ENCODE results near the gene CDK11B.
"Not testable (repeated sequence)": the region's sequence is repeated elsewhere in the genome, so short reads cannot be mapped to it uniquely, and the experiment has no call there.

Gene CDK11B

GRCh38 chr1:1596493-1597274, 62.1 kb downstream of the CDK11B start:
- Histone ChIP-seq H4K12ac (ENCODE audit: low read depth, low read length) (no peak overlapping the region), H4K8ac (ENCODE audit: low read depth, low read length) (no peak overlapping the region), H3K36me3 (ENCODE audit: control insufficient read depth in 1 of 2, insufficient read depth in 2 of 2, low read length in 2 of 2) (no peaks in the 10 kb centered on the region), H3K27me3 (ENCODE audit: insufficient read depth, low read length) (peaks cover 24% of the 10 kb centered on the region), H3K23ac (ENCODE audit: low read length) (no peak overlapping the region), H3K9ac (ENCODE audit: low read length) (no peak overlapping the region), H2BK12ac (ENCODE audit: low read length) (no peak overlapping the region), H3K4me2 (ENCODE audit: low read length) (no peak overlapping the region), H2AK5ac (ENCODE audit: low read length) (no peak overlapping the region), H3K27ac (ENCODE audit: low read depth, low read length) (no peak overlapping the region), H3K79me1 (ENCODE audit: low read length) (no peaks in the 10 kb centered on the region), H3K79me2 (ENCODE audit: control insufficient read depth, insufficient read depth, low read length, poor library complexity) (no peaks in the 10 kb centered on the region), H2BK120ac (ENCODE audit: insufficient read depth, low read length, poor library complexity) (no peak overlapping the region), H2AFZ (ENCODE audit: insufficient read depth, low read length, poor library complexity) (no peak overlapping the region), H3K4me3 (ENCODE audit: low read depth, low read length) (no peak overlapping the region), H3K4me1 (ENCODE audit: control insufficient read depth in 1 of 2, insufficient read depth in 2 of 2, low read length in 2 of 2) (peaks cover 9% of the 10 kb centered on the region in 2 experiments), H3K18ac (ENCODE audit: low read length) (no peak overlapping the region), H3K9me3 (ENCODE audit: insufficient read depth, low read depth, low read length) (peaks cover 9% of the 10 kb centered on the region), H2BK5ac (ENCODE audit: low read depth, low read length, poor library complexity) (no peak overlapping the region), H3K14ac (ENCODE audit: low read length) (no peak overlapping the region), H3K4ac (ENCODE audit: low read depth, low read length) (no peak overlapping the region), H4K91ac (ENCODE audit: low read depth, low read length) (no peak overlapping the region)
- WGBS (ENCODE audit: extremely low coverage, insufficient coverage, insufficient read length) = no CpG with 5 or more reads among the region's 12 CpGs
- no peak for DNase-seq

DNA sequence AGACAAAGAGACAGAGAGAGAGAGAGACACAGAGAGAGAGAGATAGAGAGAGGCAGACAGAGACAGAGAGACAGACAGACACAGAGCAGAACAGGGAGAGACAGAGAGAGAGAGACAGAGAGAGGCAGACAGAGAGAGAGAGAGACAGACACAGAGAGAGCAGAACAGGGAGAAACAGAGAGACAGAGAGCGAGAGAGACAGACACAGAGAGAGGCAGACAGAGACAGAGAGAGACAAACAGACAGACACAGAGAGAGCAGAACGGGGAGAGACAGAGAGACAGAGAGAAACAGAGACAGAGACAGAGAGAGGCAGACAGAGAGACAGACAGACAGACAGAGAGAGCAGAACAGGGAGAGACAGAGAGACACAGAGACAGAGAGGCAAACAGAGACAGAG, 63.5 kb downstream of the CDK11B start:
- H3K14ac ChIP-seq (ENCODE audit: low read length); H3K4me1 ChIP-seq (ENCODE audit: control insufficient read depth in 1 of 2, insufficient read depth in 2 of 2, low read length in 2 of 2); H2AFZ ChIP-seq (ENCODE audit: insufficient read depth, low read length, poor library complexity); H3K4me2 ChIP-seq (ENCODE audit: low read length); H3K27ac ChIP-seq (ENCODE audit: low read depth, low read length); H2AK5ac ChIP-seq (ENCODE audit: low read length); H2BK5ac ChIP-seq (ENCODE audit: low read depth, low read length, poor library complexity); H3K9ac ChIP-seq (ENCODE audit: low read length); H3K18ac ChIP-seq (ENCODE audit: low read length); H4K91ac ChIP-seq (ENCODE audit: low read depth, low read length); H4K12ac ChIP-seq (ENCODE audit: low read depth, low read length); DNase-seq; H2BK12ac ChIP-seq (ENCODE audit: low read length); H4K8ac ChIP-seq (ENCODE audit: low read depth, low read length); H3K4me3 ChIP-seq (ENCODE audit: low read depth, low read length); H2BK120ac ChIP-seq (ENCODE audit: insufficient read depth, low read length, poor library complexity); H3K36me3 ChIP-seq (ENCODE audit: control insufficient read depth in 1 of 2, insufficient read depth in 2 of 2, low read length in 2 of 2); H3K79me2 ChIP-seq (ENCODE audit: control insufficient read depth, insufficient read depth, low read length, poor library complexity); H3K9me3 ChIP-seq (ENCODE audit: insufficient read depth, low read depth, low read length); H3K79me1 ChIP-seq (ENCODE audit: low read length); H3K23ac ChIP-seq (ENCODE audit: low read length); H3K4ac ChIP-seq (ENCODE audit: low read depth, low read length): not testable (repeated sequence)
- H3K27me3 ChIP-seq (ENCODE audit: insufficient read depth, low read length) = peaks cover 16% of the 10 kb centered on the region
- no CpG with 5 or more reads among the region's 2 CpGs for WGBS (ENCODE audit: extremely low coverage, insufficient coverage, insufficient read length)

DNA sequence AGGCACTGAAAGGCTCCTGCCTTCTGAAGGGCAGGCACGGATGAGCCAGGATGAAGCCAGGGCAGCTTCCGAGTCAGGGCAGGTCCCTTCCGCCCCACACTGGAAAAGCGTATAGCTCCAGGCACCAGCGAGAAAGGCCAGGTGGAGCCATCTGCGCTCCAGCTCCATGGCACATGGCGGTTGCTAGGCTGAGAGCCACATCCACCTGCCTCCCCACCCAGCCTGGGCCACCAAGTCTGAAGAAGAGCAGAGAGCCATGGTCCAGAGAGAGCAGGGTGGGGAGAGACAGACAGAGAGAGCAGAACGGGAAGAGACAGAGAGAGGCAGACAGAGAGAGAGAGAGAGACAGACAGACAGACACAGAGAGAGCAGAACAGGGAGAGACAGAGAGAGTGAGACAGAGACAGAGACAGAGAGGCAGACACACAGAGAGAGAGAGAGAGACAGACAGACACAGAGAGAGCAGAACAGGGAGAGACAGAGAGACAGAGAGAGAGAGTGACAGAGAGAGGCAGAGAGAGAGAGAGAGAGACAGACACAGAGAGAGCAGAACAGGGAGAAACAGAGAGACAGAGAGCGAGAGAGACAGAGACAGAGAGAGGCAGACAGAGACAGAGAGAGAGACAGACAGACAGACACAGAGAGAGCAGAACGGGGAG, 64.1 kb downstream of the CDK11B start:
- peak; percentile 47 to 48 for DNase-seq
- Histone ChIP-seq H3K79me1 (ENCODE audit: low read length) (no peaks in the 10 kb centered on the region), H3K4ac (ENCODE audit: low read depth, low read length) (no peak overlapping the region), H3K9ac (ENCODE audit: low read length) (no peak overlapping the region), H3K18ac (ENCODE audit: low read length) (no peak overlapping the region), H3K27me3 (ENCODE audit: insufficient read depth, low read length) (peaks cover 14% of the 10 kb centered on the region), H4K91ac (ENCODE audit: low read depth, low read length) (no peak overlapping the region), H3K4me3 (ENCODE audit: low read depth, low read length) (no peak overlapping the region), H2BK5ac (ENCODE audit: low read depth, low read length, poor library complexity) (no peak overlapping the region), H3K14ac (ENCODE audit: low read length) (no peak overlapping the region), H2BK12ac (ENCODE audit: low read length) (no peak overlapping the region), H4K8ac (ENCODE audit: low read depth, low read length) (no peak overlapping the region), H4K12ac (ENCODE audit: low read depth, low read length) (no peak overlapping the region), H3K27ac (ENCODE audit: low read depth, low read length) (no peak overlapping the region), H3K4me1 (ENCODE audit: control insufficient read depth in 1 of 2, insufficient read depth in 2 of 2, low read length in 2 of 2) (peaks cover 4 to 6% of the 10 kb centered on the region in 2 experiments), H3K23ac (ENCODE audit: low read length) (no peak overlapping the region), H3K36me3 (ENCODE audit: control insufficient read depth in 1 of 2, insufficient read depth in 2 of 2, low read length in 2 of 2) (no peaks in the 10 kb centered on the region), H3K4me2 (ENCODE audit: low read length) (no peak overlapping the region), H2BK120ac (ENCODE audit: insufficient read depth, low read length, poor library complexity) (no peak overlapping the region), H2AFZ (ENCODE audit: insufficient read depth, low read length, poor library complexity) (no peak overlapping the region), H3K79me2 (ENCODE audit: control insufficient read depth, insufficient read depth, low read length, poor library complexity) (no peaks in the 10 kb centered on the region), H2AK5ac (ENCODE audit: low read length) (no peak overlapping the region), H3K9me3 (ENCODE audit: insufficient read depth, low read depth, low read length) (peaks cover 6% of the 10 kb centered on the region)
- no CpG with 5 or more reads among the region's 10 CpGs for WGBS (ENCODE audit: extremely low coverage, insufficient coverage, insufficient read length)

DNA sequence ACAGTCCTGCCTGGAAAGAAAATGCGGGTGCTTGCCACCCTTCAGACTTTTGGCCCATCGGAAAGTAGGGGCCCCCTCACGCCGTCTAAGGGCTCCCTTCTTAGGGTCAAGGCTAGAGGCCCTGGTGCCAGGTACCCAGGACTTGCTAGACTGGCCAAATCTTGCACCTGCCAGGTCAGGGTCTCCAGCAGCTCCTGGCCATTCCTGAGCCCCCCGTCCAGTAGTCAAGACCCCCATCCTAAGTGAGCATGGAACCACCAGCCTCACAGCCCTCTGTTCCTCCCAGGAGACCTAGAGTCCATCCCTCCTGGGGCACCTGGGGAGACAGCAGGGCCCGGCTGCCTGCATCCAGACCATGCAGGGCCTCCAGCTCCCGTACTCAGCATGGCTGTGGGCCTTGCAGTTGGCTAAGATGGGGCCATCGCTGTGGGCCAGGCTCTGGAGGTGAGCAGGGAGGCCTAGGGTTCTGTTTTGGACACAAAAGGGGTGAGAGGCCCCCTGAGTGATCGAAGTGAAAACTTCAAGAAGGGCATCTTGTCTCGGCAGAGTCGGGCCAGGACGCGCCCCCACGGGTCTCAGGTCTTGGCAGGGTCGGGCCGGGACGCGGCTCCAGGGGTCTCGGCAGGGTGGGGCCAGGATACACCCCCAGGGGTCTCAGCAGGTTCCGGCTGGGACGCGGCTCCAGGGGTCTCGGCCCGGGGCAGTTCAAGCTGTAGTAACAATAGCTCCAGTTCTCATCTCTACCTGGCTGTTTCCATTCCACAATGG, 64.8 kb downstream of the CDK11B start:
- no peak overlapping the region for H2BK12ac ChIP-seq (ENCODE audit: low read length)
- no peaks in the 10 kb centered on the region for H3K79me1 ChIP-seq (ENCODE audit: low read length)
- no peak overlapping the region for H3K14ac ChIP-seq (ENCODE audit: low read length)
- H3K18ac ChIP-seq (ENCODE audit: low read length) = no peak overlapping the region
- DNase-seq = no peak
- H2BK120ac ChIP-seq (ENCODE audit: insufficient read depth, low read length, poor library complexity) = no peak overlapping the region
- H3K23ac ChIP-seq (ENCODE audit: low read length) = no peak overlapping the region
- H3K79me2 ChIP-seq (ENCODE audit: control insufficient read depth, insufficient read depth, low read length, poor library complexity) = no peaks in the 10 kb centered on the region
- peaks cover 3% of the 10 kb centered on the region for H3K9me3 ChIP-seq (ENCODE audit: insufficient read depth, low read depth, low read length)
- no peak overlapping the region for H4K8ac ChIP-seq (ENCODE audit: low read depth, low read length)
- H3K27ac ChIP-seq (ENCODE audit: low read depth, low read length) = no peak overlapping the region
- H3K36me3 ChIP-seq (ENCODE audit: control insufficient read depth in 1 of 2, insufficient read depth in 2 of 2, low read length in 2 of 2) = no peaks in the 10 kb centered on the region
- no peak overlapping the region for H4K12ac ChIP-seq (ENCODE audit: low read depth, low read length)
- H2BK5ac ChIP-seq (ENCODE audit: low read depth, low read length, poor library complexity) = no peak overlapping the region
- H2AFZ ChIP-seq (ENCODE audit: insufficient read depth, low read length, poor library complexity) = no peak overlapping the region
- no peak overlapping the region for H2AK5ac ChIP-seq (ENCODE audit: low read length)
- no peak overlapping the region for H3K4me3 ChIP-seq (ENCODE audit: low read depth, low read length)
- no peak overlapping the region for H3K4me2 ChIP-seq (ENCODE audit: low read length)
- H3K4me1 ChIP-seq (ENCODE audit: control insufficient read depth in 1 of 2, insufficient read depth in 2 of 2, low read length in 2 of 2) = peaks cover 0 to under 1% of the 10 kb centered on the region in 2 experiments
- H3K27me3 ChIP-seq (ENCODE audit: insufficient read depth, low read length) = peaks cover 7% of the 10 kb centered on the region
- H4K91ac ChIP-seq (ENCODE audit: low read depth, low read length) = no peak overlapping the region
- H3K9ac ChIP-seq (ENCODE audit: low read length) = no peak overlapping the region
- H3K4ac ChIP-seq (ENCODE audit: low read depth, low read length) = no peak overlapping the region
- no CpG with 5 or more reads among the region's 24 CpGs for WGBS (ENCODE audit: extremely low coverage, insufficient coverage, insufficient read length)
